ENCODE measurements around the gene SAMD4A.

SAMD4A gene

DNA sequence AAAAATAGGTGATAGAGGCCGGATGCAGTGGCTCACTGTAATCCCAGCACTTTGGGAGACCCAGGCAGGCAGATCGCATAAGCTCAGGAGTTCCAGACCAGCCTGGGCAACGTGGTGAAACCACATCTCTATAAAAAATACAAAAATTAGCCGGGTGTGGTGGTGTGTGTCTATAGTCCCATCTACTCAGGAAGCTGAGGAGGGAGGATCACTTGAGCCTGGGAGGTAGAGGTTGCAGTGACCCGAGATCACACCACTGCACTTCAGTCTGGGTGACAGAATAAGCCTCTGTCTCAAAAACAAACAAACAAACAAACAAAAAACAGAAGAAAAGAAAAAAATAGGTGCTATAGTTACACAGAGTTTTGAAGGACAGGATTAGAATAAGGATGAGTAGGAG, 142.1 kb downstream of the SAMD4A start:
- Histone ChIP-seq H3K36me3 (ENCODE audit: low read depth) (peaks cover 29% of the 10 kb centered on the region), H3K4me3 (ENCODE audit: severe bottlenecking) (no peak overlapping the region), H3K27ac (ENCODE audit: poor library complexity, severe bottlenecking) (no peak overlapping the region), H3K27me3 (ENCODE audit: insufficient read depth, poor library complexity, severe bottlenecking) (no peaks in the 10 kb centered on the region), H3K9me3 (ENCODE audit: severe bottlenecking) (no peaks in the 10 kb centered on the region), H3K4me1 (ENCODE audit: insufficient read depth, poor library complexity, severe bottlenecking) (no peaks in the 10 kb centered on the region)
- TF ChIP-seq, protein P1, sequence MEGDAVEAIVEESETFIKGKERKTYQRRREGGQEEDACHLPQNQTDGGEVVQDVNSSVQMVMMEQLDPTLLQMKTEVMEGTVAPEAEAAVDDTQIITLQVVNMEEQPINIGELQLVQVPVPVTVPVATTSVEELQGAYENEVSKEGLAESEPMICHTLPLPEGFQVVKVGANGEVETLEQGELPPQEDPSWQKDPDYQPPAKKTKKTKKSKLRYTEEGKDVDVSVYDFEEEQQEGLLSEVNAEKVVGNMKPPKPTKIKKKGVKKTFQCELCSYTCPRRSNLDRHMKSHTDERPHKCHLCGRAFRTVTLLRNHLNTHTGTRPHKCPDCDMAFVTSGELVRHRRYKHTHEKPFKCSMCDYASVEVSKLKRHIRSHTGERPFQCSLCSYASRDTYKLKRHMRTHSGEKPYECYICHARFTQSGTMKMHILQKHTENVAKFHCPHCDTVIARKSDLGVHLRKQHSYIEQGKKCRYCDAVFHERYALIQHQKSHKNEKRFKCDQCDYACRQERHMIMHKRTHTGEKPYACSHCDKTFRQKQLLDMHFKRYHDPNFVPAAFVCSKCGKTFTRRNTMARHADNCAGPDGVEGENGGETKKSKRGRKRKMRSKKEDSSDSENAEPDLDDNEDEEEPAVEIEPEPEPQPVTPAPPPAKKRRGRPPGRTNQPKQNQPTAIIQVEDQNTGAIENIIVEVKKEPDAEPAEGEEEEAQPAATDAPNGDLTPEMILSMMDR (IDR thresholded peaks at IDR 0.05; ENCODE audit: poor library complexity, severe bottlenecking) = no peak
- DNase-seq (ENCODE audit: low spot score) (no peak), ATAC-seq (ENCODE audit: low read depth) (no peak)

DNA sequence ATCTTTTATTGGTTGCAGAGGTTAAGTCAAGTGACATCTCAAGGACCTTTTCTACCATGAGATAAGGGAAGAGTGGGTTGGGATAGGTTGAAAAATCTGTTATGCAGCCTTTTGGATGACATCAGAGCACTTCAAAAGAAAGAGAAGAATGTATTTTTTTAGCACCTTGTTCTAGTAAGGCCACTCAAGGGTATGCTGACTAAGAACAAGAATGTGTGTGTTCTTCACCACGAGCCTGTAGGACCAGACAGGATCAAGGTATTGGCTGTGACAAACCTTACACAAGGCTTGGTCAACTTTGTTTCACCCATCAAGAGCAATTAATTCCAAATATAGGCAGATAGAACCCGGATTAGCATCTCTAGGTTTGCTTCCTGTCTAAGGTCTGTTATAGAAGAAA, 142.5 kb downstream of the SAMD4A start:
- ATAC-seq (ENCODE audit: low read depth) (peak; percentile 15; the same call in 1 of the 3 replicates), DNase-seq (ENCODE audit: low spot score) (no peak)
- no peaks in the 10 kb centered on the region for H3K9me3 ChIP-seq (ENCODE audit: severe bottlenecking)
- H3K27ac ChIP-seq (ENCODE audit: poor library complexity, severe bottlenecking) = no peak overlapping the region
- H3K4me3 ChIP-seq (ENCODE audit: severe bottlenecking) = no peak overlapping the region
- TF ChIP-seq, protein P1 (IDR thresholded peaks at IDR 0.05; ENCODE audit: poor library complexity, severe bottlenecking) = no peak
- H3K27me3 ChIP-seq (ENCODE audit: insufficient read depth, poor library complexity, severe bottlenecking) = no peaks in the 10 kb centered on the region
- H3K36me3 ChIP-seq (ENCODE audit: low read depth) = peaks cover 28% of the 10 kb centered on the region
- H3K4me1 ChIP-seq (ENCODE audit: insufficient read depth, poor library complexity, severe bottlenecking) = no peaks in the 10 kb centered on the region

DNA sequence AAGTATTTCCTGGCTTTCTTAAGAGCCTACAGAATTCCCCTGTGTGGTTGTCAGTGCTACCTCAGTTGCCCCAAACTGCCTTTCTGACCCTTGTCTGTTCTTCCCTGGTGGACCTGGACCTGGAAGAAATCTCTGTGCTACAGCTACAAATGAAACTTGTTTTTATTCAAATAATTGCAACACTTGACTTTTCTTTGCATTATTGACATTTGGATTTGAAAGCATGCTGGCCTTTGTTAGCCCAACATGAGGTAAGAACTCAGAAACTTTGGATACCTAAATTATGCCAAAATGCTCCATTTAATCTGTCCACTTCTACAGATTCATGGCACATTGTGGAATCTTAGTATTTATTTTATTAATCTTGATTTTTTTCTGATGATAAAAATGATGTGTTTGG, 142.9 kb downstream of the SAMD4A start:
- no peak for DNase-seq (ENCODE audit: low spot score)
- peaks cover 28% of the 10 kb centered on the region for H3K36me3 ChIP-seq (ENCODE audit: low read depth)
- no peaks in the 10 kb centered on the region for H3K27me3 ChIP-seq (ENCODE audit: insufficient read depth, poor library complexity, severe bottlenecking)
- ATAC-seq (ENCODE audit: low read depth) = no peak
- H3K27ac ChIP-seq (ENCODE audit: poor library complexity, severe bottlenecking) = no peak overlapping the region
- TF ChIP-seq, protein P1 (IDR thresholded peaks at IDR 0.05; ENCODE audit: poor library complexity, severe bottlenecking) = no peak
- no peaks in the 10 kb centered on the region for H3K9me3 ChIP-seq (ENCODE audit: severe bottlenecking)
- H3K4me3 ChIP-seq (ENCODE audit: severe bottlenecking) = no peak overlapping the region
- H3K4me1 ChIP-seq (ENCODE audit: insufficient read depth, poor library complexity, severe bottlenecking) = no peaks in the 10 kb centered on the region

DNA sequence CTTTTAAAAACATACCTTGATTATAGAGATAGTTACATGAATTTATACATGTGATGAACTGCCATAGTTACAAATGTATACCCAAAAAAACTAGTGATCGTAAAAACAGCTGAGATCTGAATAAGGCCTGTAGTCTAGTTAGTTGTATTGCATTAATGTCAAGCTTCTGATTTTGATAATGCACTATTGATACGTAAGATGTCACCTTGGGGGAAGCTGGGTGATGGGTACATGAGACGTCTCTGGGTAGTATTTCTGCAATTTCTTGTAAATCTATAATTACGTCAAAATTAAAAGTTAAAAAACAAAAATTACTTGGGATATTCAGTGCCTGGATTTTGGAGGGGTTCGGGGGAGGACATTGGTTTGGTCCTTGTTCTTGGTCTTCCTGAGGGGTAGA, 144.4 kb downstream of the SAMD4A start:
- peaks cover 24% of the 10 kb centered on the region for H3K36me3 ChIP-seq (ENCODE audit: low read depth)
- no peaks in the 10 kb centered on the region for H3K27me3 ChIP-seq (ENCODE audit: insufficient read depth, poor library complexity, severe bottlenecking)
- ATAC-seq (ENCODE audit: low read depth) (no peak), DNase-seq (ENCODE audit: low spot score) (no peak)
- no peak overlapping the region for H3K27ac ChIP-seq (ENCODE audit: poor library complexity, severe bottlenecking)
- no peak overlapping the region for H3K4me3 ChIP-seq (ENCODE audit: severe bottlenecking)
- TF ChIP-seq, protein P1 (IDR thresholded peaks at IDR 0.05; ENCODE audit: poor library complexity, severe bottlenecking) = no peak
- no peaks in the 10 kb centered on the region for H3K9me3 ChIP-seq (ENCODE audit: severe bottlenecking)
- peaks cover 4% of the 10 kb centered on the region for H3K4me1 ChIP-seq (ENCODE audit: insufficient read depth, poor library complexity, severe bottlenecking)

DNA sequence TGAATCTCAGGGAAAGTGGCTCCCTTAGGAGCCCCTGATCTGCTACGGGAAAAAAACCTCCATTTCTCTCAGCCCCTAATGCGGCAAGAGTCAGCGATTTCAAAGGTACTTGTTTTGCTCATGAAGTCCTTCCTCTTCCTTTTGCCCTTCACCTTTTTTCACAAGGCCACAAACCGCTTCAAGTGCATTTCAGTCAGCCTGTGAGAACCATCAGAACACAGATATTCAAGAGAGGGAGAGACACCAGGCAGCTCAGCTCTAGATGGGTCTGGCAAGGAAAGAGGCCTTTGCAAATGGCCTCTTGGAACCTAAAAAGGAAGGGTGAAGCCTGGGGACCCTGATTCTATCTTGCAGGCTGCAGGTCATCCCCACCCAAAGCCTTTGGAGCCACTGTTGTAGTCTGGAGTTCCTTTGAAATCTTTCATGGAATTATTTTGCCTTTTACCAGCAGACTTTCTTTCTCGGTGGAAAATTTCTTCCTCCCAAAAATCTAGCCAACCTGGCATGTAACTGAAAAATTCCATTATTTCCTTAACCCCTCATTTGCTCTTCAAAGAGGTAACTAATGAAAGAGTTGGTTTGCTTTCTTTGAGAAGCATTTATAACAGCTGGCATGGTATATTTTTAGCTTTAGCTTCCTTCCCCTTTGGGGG, 145.0 kb downstream of the SAMD4A start:
- DNase-seq (ENCODE audit: low spot score) (no peak), ATAC-seq (ENCODE audit: low read depth) (no peak)
- Histone ChIP-seq H3K9me3 (ENCODE audit: severe bottlenecking) (no peaks in the 10 kb centered on the region), H3K27ac (ENCODE audit: poor library complexity, severe bottlenecking) (no peak overlapping the region), H3K36me3 (ENCODE audit: low read depth) (peaks cover 24% of the 10 kb centered on the region), H3K4me3 (ENCODE audit: severe bottlenecking) (no peak overlapping the region), H3K4me1 (ENCODE audit: insufficient read depth, poor library complexity, severe bottlenecking) (peaks cover 4% of the 10 kb centered on the region), H3K27me3 (ENCODE audit: insufficient read depth, poor library complexity, severe bottlenecking) (no peaks in the 10 kb centered on the region)
- TF ChIP-seq, protein P1 (IDR thresholded peaks at IDR 0.05; ENCODE audit: poor library complexity, severe bottlenecking) = no peak

All from RWPE2 (cell line).